Activated CD4-positive, alpha-beta T cell treated with anti-CD3 and anti-CD28 coated beads, Interleukin-2, amount 50 U/mL, for 1 hour (primary cell): ENCODE results near the gene TAF15.

Source experiments
- DNase-seq: peaks from one replicate; pipeline ENCODE4 v3.0.0-alpha.2; 2020

The TAF15 gene

GRCh38 chr17:35825206-35825605 is 15.9 kb downstream of the TAF15 start:
- DNase-seq = no peak

DNA sequence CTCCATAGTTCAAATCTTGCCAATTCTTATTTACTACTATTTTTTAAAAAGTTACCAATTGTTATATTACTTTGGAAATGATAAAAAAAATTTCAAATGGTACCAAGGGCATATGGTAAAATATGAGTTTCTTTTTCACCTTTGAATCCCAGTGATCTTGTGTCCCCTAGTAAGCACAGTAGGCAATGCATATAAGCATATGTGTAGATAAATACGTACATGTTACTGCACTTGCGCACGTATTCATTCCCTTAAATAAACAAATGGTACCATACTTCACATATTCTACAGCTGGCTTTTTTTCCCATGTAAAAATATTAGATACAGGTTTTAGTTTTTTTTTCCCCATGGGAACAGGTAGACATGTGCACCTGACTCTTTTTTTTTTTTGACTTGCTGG is 31.8 kb downstream of the TAF15 start:
- no peak for DNase-seq

DNA sequence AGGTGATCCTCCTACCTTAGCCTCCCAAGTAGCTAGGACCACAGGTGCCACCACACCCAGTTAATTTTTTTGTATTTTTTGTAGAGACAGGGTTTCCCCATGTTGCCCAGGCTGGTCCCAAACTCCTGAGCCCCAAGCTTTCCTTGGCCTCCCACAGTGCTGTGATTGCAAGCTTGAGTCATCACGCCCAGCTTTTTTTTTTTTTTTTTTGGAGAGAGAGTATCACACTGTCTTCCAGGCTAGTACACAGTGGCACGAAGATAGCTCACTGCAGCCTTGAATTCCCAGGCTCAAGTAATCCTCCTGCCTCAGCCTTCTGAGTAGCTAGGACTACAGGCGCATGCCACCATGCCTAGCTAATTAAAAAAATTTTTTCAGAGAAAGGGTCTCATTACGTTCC is 32.2 kb downstream of the TAF15 start:
- no peak for DNase-seq

GRCh38 chr17:35842239-35842638 is 33.0 kb downstream of the TAF15 start:
- DNase-seq = no peak

DNA sequence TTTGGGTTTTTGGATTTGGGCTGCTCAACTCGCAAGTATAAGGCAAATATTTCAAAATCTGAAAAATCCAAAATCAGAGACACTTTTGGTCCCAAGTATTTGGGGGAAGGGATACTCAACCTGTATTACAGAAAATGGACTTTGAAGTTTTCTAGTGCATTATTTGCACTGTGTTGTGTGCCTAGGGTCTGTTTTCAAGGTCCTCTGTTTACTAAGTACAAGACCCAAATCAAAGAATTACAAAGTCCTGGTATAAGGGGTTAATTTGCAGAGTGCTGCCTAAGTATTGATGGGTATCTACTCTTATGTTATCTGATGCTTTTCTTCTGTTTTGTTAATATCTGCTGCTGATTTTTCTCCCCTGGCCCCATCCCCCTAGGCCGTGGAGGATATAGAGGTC is 34.4 kb downstream of the TAF15 start:
- DNase-seq = no peak

DNA sequence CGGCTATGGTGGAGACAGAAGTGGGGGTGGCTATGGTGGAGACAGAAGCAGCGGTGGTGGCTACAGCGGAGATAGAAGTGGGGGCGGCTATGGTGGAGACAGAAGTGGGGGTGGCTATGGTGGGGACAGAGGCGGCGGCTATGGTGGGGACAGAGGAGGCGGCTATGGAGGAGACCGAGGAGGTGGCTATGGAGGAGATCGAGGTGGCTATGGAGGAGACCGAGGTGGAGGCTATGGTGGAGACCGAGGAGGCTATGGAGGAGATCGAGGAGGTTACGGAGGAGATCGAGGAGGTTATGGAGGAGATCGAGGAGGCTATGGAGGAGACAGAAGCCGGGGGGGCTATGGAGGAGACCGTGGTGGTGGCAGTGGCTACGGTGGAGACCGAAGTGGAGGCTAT is 35.3 kb downstream of the TAF15 start:
- DNase-seq = no peak

GRCh38 chr17:35846055-35846809 is 36.9 kb downstream of the TAF15 start:
- no peak for DNase-seq

GRCh38 chr17:35847006-35847405 is 37.7 kb downstream of the TAF15 start:
- no peak for DNase-seq

GRCh38 chr17:35847633-35848373 is 38.5 kb downstream of the TAF15 start:
- no peak for DNase-seq

GRCh38 chr17:35849469-35850348 is 40.4 kb downstream of the TAF15 start:
- peak; percentile 41 for DNase-seq

GRCh38 chr17:35855965-35856364 is 46.7 kb downstream of the TAF15 start:
- no peak for DNase-seq

GRCh38 chr17:35856603-35857002 is 47.3 kb downstream of the TAF15 start:
- no peak for DNase-seq

- no peak for DNase-seq
Observed at GRCh38 chr17:35864853-35865252, 55.6 kb downstream of the TAF15 start.

GRCh38 chr17:35865412-35866340 is 56.4 kb downstream of the TAF15 start:
- no peak for DNase-seq

GRCh38 chr17:35866341-35866950 is 57.2 kb downstream of the TAF15 start:
- DNase-seq = no peak

GRCh38 chr17:35867574-35867973 is 58.3 kb downstream of the TAF15 start:
- DNase-seq = no peak

DNA sequence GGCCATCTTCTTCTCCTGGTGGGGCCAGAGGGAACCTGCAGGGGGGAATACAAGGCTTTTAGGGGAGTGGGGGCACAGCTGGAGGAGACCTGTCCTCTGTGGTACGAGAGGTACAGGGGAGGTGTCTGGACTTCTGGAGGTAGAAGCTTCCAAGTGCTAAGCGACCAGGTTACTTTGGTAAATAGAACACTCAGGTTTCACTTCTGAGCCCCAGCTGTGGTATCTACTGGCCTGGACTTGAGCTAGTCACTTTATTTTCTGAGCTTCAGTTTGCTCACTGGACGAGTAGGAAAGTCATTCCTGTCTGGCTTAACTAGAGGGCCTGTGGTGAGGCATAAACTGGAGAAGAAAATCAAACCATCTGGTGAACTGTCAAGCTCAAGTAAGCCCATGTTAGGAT is 59.5 kb downstream of the TAF15 start, which contains the start of gene HEATR9:
HEATR9 (minus strand) TSS at position 155 of the 400 bp plus-strand sequence; CDS start at position 6, 149 bp downstream.
- no peak for DNase-seq

DNA sequence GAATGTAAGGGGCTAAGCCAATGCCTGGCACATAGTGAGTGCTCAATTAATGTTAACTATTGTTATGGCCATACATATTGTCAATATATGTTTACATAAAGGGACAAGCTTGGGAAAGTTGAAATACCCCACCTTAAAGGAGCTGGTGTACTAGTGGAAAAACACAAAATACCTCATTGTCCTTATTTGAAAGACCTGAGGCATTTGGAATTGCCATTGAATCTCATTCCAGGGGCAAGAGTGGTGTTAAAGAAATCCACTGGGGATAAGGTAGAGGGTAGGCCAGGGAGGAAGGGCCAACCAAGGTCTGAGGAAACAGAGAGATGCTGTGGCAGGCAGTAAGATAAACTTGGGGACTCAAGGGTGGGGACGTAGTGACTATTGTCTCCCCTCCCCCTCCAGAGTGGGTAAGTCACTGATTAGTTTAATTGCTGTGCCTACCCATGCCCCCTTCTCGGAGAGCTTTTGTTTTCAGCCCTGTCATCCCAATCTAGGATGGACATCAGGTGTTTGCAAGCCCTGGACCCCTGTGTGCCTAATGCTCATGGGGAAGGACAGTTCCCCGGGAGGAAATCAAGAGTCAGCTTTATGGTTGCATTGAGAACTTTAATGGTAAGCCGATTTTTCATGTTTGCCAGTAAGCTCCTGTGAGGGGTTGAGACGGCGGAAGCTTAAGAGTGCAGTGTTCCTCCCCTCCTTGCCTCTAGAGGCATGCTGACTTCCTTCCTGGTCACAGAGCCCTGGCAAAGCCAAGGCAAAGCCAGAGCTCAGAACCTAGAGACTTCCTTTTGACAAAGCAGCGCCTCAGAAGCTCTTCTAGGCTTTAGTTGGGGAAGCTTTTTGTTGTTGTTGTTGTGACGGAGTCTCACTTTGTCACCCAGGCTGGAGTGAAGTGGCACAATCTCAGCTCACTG is 61.9 kb downstream of the TAF15 start:
- DNase-seq = no peak

GRCh38 chr17:35872196-35872980 is 63.1 kb downstream of the TAF15 start:
- DNase-seq = no peak
